HG03521 (cell line): Measurements from ENCODE around the gene TTLL5.
"Not testable (repeated sequence)": the region's sequence is repeated elsewhere in the genome, so short reads cannot be mapped to it uniquely, and the experiment has no call there.

Experiments
- ATAC-seq: cut with Tn5 transposase; IDR thresholded peaks from one replicate; pipeline ENCODE4 v1.9.1; 2021; ENCODE audit warnings: mild to moderate bottlenecking, moderate library complexity; ENCODE audit not compliant: unreplicated experiment

Gene TTLL5

DNA sequence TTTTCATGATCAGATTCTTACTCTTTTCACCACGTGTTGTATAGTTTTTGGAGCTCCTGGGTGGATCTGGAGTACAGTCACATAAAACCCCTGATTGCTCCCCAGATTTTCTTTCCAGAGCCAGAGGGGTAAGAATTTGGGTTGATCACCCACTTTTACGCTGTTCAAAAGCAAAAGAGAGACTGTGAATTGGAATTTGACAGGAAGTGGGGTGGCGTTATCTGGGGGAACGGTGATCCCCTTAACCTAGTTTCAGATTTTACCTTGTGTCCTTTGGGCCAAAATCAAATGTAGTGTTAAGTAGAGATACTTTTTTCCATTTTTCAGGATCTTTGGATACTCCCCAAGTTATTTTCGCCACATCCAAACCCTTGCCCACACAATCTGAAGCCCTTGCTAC is 245.2 kb downstream of the TTLL5 start:
- no peak for ATAC-seq

DNA sequence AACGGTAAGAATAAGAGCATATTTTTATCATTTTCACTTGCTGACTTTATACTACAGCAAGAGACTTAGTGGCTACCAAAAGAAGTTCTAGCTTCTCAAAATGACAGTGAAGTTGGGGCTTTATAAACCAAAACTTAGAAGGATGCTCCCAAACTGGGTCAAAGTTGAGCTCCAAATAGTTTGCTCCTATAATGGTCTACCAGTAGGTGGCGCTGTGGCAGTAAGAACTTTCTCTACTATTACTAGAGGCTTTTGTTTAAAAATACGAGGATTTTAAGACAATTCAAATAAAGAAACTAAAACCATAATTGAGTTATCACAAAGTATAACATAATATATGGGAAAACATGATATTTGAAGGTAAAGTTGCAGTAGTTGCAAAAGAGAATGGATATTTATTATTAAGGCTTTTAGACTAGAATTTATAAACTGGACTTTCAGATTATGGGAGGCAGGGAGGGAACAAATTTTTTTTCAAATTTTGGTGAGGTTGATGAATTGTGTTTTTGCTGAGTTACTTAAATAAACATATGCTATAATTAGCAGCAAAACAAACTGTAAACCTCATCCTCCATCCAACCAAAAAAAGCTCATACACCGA is 245.7 kb downstream of the TTLL5 start:
- ATAC-seq, result no peak

DNA sequence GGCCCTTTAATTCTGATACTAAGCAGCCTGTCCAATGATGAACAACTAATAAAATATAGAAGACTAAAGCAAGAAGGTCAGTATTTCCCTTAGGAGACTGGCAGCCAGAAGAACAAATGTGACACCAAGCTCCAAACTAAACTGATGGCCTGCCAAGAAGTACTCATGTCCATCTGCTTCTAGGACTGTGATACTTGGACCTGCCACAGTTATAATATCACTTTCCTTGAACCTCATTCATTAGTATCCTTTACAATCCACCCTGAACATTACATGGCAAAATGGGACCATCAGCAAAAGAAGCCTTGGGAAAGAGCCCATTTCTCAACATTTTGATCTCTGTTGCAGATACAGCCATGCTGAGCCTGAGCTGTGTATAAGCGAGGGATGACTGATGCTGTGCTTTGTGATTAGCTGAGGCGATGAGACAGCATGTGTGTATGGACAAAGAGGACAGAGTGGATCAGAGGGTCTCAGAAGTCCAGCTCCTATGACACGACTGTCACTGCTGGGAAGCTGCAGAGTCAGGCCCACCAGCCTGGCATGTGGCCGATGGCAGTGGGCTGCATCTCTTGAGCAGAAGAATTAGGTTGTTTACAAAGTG is 246.8 kb downstream of the TTLL5 start:
- no peak for ATAC-seq

DNA sequence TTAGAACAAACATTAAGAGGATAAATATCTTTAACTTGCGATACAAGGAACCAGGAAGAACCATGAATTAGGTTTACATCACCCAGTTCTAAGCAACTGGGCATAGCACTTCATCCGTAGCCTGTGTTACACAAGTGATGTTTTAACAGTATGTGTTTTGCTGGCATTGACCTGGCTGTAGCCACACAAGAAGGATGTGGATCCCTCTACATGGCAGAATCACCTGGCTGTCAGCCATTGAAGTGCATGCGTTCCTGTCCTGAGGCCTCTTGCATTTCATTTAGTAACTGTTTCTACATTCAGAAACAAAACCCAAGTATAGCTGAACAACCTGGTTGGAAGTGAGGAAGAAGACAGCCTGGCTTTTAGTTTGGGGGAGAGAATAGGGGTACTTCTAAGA is 248.6 kb downstream of the TTLL5 start:
- no peak for ATAC-seq

DNA sequence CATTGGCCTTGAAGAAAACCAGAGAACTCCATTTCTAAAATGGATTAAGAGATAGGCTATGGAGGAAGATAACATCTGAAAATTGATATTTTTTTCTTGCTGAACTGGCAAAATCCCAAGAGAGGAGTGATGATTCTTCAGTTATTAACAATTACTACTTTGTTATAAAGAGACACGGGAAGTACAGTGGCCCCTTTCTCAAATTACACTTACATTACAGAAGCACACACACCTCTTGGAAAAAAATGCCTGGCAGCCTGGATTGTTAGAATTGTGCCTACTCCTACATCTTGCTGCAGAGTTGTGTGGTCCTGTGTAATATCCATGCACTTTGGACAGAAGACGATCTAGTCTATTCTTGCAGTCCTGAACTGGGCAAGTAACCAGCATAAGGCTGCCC is 249.0 kb downstream of the TTLL5 start:
- no peak for ATAC-seq

DNA sequence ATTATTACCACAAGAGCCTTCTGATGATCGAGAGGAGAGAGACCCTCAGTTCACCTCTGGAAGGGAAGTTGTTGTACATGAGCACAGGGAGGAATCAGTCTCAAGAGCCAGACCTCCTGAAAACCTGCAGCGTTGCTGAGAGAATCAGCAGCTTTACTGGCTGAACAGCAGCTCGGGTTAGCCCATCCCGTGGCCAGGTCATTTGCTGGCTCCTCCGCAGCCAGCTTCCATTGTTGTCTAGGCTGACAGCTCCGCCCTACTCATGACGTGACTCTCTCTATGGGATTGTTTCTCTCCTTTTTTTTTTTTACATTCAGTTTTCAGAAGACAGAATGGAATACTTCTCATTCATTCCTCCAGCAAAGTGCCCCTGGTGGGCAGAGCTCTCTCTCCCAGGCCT is 250.8 kb downstream of the TTLL5 start:
- no peak for ATAC-seq

DNA sequence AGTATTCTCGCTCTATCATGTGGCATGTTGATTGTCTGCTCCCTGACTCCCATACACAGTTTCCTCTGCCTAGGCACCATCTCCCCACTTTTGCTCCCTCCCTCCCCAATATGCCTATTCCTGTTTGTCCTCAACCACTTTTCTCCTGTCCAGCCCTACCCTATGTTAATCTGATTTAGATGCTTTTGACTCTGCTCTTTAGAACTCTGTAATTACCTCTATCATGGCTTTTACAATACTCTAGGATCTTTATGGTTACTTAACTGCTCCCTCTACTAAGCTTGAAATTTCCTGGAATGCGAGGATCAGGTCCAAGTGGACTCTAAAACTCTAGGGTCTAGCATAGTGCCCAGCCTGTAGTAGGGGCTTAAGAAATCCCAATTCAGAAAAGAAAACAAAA is 252.1 kb downstream of the TTLL5 start:
- no peak for ATAC-seq

DNA sequence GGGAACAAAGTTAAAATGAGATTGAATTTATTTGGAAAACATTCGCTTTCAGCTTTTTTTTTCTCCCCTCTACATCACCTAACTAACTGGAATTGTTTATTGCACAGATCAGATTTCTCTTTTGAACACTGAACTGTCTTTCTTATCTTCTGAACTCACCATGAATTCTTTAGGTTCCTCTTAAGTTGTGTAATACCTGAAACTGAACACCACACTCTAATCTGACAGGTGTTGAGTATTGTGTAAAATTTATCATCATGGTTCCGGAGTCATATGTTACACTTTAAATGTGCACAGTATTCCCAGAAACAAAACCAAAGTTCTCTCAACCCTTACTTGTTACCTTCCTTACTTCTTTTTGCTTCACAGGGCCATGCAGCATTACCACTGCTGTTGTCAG is 254.0 kb downstream of the TTLL5 start:
- ATAC-seq, result no peak

DNA sequence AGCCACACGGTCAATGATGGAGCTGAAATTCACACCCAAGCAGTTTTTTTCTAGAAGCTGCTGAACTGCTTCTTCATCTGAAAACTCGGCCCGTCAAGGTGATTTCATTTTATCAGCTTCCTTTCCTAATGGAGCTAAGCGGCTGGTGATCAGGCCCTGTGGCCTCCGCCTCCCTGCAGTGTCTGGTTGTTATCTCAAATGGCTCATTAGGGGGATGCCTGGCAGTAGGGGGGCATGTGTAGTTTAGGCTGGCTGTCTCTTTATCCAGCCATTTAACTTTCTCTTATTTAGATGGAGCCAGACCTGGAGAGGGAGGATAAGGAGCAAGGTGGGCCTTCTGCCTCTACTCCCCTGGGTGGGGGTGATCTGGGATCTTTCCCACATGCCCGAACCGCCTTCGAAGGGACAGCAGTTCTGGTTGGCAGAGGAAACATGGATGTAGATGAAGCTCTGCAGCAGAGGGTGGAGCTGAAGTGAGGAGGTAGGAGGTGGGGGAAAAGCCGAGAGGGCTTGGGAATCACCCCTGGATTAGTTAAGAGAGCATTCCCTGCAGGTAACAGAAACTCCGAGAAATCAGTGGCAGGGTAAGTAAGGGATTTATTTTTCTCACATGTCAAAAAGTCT is 256.4 kb downstream of the TTLL5 start:
- no peak for ATAC-seq

DNA sequence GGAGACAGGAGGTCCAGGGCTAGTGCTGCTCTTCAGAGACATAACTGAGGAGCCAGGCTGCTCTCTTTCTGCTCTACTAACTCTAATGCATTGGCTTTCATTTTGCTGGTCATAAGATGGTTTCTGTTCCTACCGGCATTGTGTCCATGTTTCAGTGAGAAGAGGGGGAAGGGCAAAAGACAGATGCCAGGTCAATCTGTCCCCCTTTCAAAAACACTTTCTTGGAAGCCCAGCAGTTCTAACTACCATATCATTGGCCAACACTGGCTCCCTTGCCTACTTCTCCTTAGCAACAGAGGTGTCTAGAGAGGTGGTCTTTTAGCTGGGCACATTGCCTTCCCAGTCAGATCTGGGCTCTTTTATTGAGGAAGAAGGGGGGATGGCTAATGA is 256.9 kb downstream of the TTLL5 start:
- no peak for ATAC-seq

DNA sequence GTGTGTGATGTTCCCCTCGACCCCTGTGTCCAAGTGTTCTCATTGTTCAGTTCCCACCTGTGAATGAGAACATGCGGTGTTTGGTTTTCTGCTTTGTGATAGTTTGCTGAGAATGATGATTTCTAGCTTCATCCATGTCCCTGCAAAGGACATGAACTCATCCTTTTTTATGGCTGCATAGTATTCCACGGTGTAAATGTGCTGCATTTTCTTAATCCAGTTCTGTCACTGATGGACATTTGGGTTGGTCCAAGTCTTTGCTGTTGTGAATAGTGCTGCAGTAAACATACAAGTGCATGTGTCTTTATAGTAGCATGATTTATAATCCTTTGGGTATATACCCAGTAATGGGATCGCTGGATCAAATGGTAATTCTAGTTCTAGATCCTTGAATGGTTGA is 259.4 kb downstream of the TTLL5 start:
- not testable (repeated sequence) for ATAC-seq

DNA sequence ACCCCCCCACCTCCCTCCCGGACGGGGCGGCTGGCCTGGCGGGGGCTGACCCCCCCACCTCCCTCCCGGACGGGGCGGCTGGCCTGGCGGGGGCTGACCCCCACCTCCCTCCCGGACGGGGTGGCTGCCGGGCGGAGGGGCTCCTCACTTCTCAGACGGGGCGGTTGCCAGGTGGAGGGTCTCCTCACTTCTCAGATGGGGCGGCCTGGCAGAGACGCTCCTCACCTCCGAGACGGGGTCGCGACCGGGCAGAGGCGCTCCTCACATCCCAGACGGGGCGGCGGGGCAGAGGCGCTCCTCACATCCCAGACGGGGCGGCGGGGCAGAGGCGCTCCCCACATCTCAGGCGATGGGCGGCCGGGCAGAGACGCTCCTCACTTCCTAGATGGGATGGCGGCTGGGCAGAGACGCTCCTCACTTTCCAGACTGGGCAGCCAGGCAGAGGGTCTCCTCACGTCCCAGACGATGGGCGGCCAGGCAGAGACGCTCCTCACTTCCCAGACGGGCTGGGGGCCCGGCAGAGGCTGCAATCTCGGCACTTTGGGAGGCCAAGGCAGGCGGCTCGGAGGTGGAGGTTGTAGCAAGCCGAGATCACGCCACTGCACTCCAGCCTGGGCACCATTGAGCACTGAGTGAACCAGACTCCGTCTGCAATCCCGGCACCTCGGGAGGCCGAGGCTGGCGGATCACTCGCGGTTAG is 264.2 kb downstream of the TTLL5 start:
- ATAC-seq, result not testable (repeated sequence)

DNA sequence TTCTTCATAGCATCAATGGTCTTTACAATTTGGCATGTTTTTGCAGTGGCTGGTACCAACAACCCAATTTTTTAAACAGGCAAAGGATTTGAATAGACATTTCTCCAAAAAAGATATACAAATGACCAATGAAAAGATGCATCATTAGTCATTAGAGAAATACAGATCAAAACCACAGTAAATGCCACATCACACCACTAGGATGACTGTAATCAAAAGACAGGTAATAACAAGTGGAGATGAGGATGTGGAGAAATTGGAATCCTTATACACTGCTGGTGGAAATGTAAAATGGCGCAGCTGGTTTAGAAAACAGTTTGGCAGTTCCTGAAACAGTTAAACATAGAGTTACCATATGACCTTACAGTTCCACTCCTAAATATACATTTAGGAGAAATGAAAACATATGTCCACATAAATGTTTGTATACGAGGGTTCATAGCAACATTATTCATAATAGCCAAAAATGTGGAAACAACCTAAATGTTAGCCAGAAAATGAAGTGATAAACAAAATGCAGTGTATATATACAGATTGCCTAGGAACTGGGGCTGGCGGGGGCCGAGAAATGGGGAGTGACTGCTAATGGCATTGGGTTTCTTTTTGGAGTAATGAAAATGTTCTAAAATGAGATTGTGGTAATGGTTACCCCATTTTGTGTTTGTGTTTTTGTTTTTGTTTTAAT is 265.5 kb downstream of the TTLL5 start:
- ATAC-seq, result no peak

DNA sequence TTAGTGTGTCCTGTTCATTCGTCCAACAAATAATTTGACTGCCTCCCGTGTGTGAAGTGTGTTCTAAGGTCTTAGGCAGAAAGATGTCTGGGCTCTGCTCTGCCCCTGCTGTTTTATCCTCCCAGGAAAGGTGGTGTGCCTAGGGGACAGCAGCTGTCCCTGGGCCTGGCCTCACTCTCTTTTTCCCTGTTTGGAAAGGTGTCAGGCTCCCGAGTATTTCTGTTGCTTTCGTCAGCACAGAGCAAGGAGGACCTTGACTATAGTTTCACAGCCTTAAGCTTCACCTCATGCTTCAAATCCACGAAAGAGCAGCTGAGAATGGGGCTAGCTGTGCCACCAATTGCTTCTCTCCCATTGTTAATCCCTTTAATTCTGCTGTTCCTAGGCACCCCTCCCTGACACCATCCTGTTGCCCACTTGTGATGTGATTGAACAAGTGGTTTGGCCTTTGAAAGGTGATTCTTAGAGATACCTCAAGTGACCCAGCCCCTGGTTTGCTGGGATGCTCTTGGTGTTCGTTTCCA is 266.6 kb downstream of the TTLL5 start:
- ATAC-seq, result no peak

DNA sequence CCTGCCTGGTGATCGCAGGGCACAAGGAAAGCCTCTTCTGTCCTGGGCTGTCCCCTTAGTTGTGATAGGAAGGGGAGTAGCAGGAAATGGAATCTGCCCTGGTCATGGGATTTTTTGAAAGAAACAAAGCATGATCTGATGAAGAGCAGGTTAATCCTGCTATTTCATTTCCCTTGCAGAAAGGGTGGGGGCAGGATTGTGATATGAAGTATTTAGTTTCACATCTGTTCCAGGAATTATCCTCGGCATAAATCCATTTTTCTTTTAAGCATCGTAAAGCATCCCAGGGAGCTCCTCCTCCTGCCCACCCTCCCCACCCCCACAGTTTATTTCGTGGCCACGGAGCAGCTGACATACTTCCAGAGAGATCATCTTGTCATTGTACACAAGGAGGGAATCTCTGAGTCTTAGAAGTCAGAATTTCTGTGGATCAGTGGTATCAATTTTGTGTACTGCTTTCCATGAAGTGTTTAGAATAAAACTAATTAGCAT is 267.7 kb downstream of the TTLL5 start:
- no peak for ATAC-seq

DNA sequence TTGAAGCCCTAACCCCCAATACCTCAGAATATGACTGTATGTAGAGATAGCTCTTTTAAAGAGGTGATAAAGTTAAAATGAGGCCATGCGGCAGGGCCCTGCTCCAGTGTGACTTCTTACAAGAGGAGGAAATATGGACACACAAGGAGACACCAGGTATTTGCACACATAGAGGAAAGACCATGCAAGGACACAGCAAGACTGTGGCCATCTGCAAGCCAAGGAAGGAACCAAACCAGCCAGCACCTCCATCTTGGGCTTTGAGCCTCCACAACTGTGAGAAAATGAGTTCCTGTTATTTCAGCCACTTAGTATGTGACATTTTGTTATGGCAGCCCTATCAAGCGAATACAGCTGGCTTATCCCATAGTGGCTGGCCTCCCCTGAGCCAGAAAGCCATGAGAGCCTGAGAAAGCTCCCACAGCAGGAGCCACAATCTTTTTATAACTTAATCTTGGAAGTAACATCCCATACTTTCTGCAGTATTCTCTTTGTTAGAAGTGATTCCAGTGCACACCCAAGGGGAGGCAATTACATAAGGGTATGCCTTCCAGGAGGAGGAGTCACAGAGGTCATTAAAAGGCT is 272.8 kb downstream of the TTLL5 start:
- no peak for ATAC-seq

DNA sequence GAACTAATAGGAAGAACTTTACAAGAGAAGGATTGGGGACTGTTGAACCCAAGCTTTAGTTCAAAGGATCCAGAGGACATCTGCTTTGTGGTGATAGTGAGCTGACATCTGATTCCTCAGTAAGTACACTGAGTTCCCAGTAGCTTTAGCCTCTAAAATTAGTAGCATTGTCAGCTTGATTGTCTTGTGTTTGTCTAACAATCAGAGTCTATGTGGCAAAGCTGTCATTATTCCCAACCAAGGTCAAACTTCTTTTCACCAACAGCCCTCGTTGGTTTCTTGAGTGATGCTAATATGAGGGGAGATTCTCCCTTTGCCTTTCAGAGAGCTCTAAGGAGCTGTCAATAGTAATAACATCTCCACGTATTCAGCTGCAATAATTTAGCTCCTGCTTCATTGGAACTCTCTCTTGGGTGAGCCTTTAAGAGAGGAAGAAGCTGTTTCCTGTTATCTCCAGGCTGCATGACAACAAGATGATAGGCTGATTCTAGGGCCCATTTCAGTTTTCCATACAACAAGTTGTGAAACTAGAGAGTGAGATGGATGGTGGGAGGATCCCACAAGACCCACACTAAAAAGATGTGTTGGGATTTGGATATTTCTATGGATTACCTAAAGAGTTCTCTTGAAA is 274.1 kb downstream of the TTLL5 start:
- no peak for ATAC-seq

DNA sequence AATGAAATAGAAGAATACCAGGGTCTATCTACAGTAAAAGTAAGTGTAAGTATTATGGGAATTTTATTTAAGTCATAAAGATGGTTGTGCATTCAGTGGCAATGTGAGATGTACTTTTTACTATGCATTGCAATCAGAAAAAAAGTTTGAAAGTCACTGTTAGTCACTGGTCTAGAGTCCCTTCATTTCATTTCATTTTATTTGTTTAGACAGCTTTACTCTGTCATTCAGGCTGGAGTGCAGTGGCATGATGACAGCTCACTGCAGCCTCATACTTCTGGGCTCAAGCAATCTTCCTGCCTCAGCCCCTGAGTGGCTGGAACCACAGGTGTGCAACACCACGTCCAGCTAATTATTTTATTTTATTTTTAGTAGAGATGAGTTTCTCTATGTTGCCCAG is 278.2 kb downstream of the TTLL5 start:
- ATAC-seq, result no peak

DNA sequence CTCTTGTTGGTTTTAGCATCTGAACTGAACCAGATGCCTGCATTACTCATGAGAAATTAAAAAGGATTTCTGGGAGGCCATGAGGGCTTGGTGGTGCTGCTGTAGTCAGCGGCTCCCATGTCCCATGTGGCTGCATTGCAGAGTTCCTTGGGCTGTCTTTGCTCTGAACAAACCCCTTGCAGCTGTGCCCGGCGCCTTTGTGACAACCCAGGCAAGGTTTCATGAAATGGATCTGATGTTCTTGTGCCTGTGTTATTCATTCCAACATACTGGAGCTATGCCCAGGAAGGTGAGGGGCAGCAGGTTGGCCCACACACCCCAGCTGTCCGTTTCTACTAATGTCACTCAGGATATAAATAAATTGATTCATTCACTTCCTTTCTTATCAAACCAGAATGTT is 280.0 kb downstream of the TTLL5 start:
- ATAC-seq, result no peak

DNA sequence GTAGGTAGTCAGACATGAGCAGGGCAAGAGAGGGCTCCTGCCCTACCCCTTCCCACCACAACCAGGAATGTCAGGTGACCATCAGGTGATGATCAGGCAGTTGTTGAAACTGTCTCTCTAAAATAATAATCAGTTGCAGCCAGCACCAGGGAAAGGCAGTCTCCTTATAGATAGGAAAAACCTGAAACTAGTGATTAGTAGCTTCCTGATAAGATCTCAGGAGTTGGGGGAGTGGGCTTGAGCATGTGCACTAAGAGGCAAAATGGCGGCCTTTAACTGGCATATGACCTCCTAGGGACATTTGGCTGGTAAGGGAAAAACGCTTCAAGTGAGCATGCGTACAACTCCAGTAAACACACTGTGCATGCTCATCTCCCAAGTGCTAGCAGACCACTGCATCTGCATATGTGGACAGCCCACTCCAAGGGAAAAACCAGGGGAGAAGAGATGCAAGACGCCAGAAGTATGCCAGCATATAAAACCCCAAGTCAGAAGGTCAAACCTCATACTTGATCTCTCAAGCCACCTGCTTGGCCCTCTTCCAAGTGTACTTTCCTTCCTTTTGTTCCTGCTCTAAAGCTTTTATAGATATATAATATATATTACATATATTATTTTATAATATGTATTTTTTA is 283.7 kb downstream of the TTLL5 start:
- ATAC-seq, result no peak
